Sigmoid colon (tissue), 4 donors: ENCODE results near the gene WDR62.

Experiments
- EP300 ChIP-seq, 4 donors: sonication (generic); formaldehyde crosslinking; IDR thresholded peaks; one replicate each; pipeline ENCODE4 v1.6.1; 2017; ENCODE audit warnings: antibody characterized with exemption in 4 of 4
- POLR2A ChIP-seq, 2 donors: fragments of 450-650 bp; IDR thresholded peaks; one replicate each; pipeline ENCODE4 v1.6.1; 2016; ENCODE audit warnings: antibody characterized with exemption in 2 of 2, mild to moderate bottlenecking in 2 of 2, moderate library complexity in 2 of 2
- POLR2AphosphoS5 ChIP-seq, 4 donors: sonication (generic); formaldehyde crosslinking; IDR thresholded peaks; one replicate each; pipeline ENCODE4 v1.6.1; 2017; ENCODE audit warnings: antibody characterized with exemption in 4 of 4
- TF ChIP-seq, protein P1 (sequence below), 4 experiments: fragments of 450-650 bp in 3 of 4; fragments of 200-600 bp in 1 of 4; IDR thresholded peaks; one replicate each; pipeline ENCODE4 v1.5.1; 2016 to 2019; ENCODE audit warnings: antibody characterized with exemption in 4 of 4, mild to moderate bottlenecking in 3 of 4, moderate library complexity in 2 of 4

DNA sequence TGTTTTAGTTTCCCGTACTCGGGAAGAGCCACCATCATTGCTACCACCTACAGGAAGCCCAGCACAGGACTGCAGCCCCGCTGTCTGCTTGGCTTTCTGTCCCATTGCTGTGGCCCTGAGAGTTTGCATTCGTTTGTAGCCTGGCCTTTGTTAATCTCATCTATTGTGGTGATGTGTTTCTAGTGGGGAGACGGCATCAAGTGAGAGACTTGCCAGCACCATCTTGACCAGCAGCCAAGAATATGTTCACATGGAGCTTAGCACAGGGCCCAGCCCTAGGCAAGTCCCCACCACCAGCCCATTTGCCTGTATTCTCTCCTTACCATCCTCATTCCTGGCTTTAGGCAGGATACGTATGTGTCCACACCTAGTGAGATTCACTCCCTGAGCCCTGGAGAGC is 39.0 kb downstream of the WDR62 start:
- TF ChIP-seq POLR2A (IDR thresholded peaks at IDR 0.05) (no peak), POLR2AphosphoS5 (IDR thresholded peaks at IDR 0.05) (no peak), EP300 (IDR thresholded peaks at IDR 0.05) (no peak)
- TF ChIP-seq, protein P1, sequence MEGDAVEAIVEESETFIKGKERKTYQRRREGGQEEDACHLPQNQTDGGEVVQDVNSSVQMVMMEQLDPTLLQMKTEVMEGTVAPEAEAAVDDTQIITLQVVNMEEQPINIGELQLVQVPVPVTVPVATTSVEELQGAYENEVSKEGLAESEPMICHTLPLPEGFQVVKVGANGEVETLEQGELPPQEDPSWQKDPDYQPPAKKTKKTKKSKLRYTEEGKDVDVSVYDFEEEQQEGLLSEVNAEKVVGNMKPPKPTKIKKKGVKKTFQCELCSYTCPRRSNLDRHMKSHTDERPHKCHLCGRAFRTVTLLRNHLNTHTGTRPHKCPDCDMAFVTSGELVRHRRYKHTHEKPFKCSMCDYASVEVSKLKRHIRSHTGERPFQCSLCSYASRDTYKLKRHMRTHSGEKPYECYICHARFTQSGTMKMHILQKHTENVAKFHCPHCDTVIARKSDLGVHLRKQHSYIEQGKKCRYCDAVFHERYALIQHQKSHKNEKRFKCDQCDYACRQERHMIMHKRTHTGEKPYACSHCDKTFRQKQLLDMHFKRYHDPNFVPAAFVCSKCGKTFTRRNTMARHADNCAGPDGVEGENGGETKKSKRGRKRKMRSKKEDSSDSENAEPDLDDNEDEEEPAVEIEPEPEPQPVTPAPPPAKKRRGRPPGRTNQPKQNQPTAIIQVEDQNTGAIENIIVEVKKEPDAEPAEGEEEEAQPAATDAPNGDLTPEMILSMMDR (IDR thresholded peaks at IDR 0.05): no peak
